Inflammatory macrophage treated with lipopolysaccharide for 1 hour (primary cell): ENCODE data around the gene KIR3DL2.
"Not testable (repeated sequence)": the region's sequence is repeated elsewhere in the genome, so short reads cannot be mapped to it uniquely, and the experiment has no call there.

ENCODE experiments used
- DNase-seq, 2 donors: peaks; one replicate each; pipeline ENCODE4 v3.0.0-alpha.2; 2020 to 2022

The KIR3DL2 gene

GRCh38 chr19:54873990-54874389, 23.7 kb downstream of the KIR3DL2 start, which contains the start of gene FCAR:
TSS of gene FCAR (plus strand) at chr19:54874235. CDS start at chr19:54874290, 55 bp downstream.
- DNase-seq, result peak; percentile 90 to 98

- DNase-seq, result peak; percentile 68 to 73
Observed at GRCh38 chr19:54875506-54875905, 25.3 kb downstream of the KIR3DL2 start.

- DNase-seq, result peak; percentile 61 to 77
Observed at GRCh38 chr19:54877471-54877870, 27.2 kb downstream of the KIR3DL2 start.

GRCh38 chr19:54881884-54882283, 31.6 kb downstream of the KIR3DL2 start:
- no peak for DNase-seq

GRCh38 chr19:54882758-54883157, 32.5 kb downstream of the KIR3DL2 start:
- peak; percentile 50 to 56 for DNase-seq

GRCh38 chr19:54883228-54883627, 33.0 kb downstream of the KIR3DL2 start:
- DNase-seq, result no peak

- no peak for DNase-seq
Observed at GRCh38 chr19:54888239-54888638, 38.0 kb downstream of the KIR3DL2 start.

GRCh38 chr19:54889566-54889965, 39.3 kb downstream of the KIR3DL2 start:
- DNase-seq, result no peak

- DNase-seq, result no peak
Observed at GRCh38 chr19:54893406-54893805, 43.2 kb downstream of the KIR3DL2 start.

GRCh38 chr19:54894106-54894505, 43.9 kb downstream of the KIR3DL2 start:
- DNase-seq, result not testable (repeated sequence)

- DNase-seq, result no peak
Observed at GRCh38 chr19:54896036-54896435, 45.8 kb downstream of the KIR3DL2 start.

GRCh38 chr19:54898685-54899084, 48.4 kb downstream of the KIR3DL2 start:
- not testable (repeated sequence) for DNase-seq

GRCh38 chr19:54899646-54900045, 49.4 kb downstream of the KIR3DL2 start:
- not testable (repeated sequence) for DNase-seq

GRCh38 chr19:54901153-54901552, 50.9 kb downstream of the KIR3DL2 start:
- peak; percentile 87 to 91 for DNase-seq

- peak; percentile 28 to 61 for DNase-seq
Observed at GRCh38 chr19:54902061-54902460, 51.8 kb downstream of the KIR3DL2 start.

GRCh38 chr19:54903303-54903702, 53.1 kb downstream of the KIR3DL2 start:
- DNase-seq, result no peak

- DNase-seq, result not testable (repeated sequence)
Observed at GRCh38 chr19:54904261-54904660, 54.0 kb downstream of the KIR3DL2 start.

GRCh38 chr19:54905421-54905802, 55.2 kb downstream of the KIR3DL2 start:
- no peak for DNase-seq

GRCh38 chr19:54905803-54906511, 55.7 kb downstream of the KIR3DL2 start, which contains the start of gene NCR1:
TSS of gene NCR1 (plus strand) at chr19:54906148. CDS start at chr19:54906188, 40 bp downstream.
- DNase-seq, result peak; percentile 85 to 89

- DNase-seq, result no peak
Observed at GRCh38 chr19:54906819-54907218, 56.6 kb downstream of the KIR3DL2 start.

GRCh38 chr19:54907899-54908298, 57.7 kb downstream of the KIR3DL2 start:
- not testable (repeated sequence) for DNase-seq
